GM23338 (cell line): Measurements from ENCODE around the gene NRN1. TPM values are rescaled to one million over a fixed set of nuclear protein-coding genes. Genes with fewer than 3 reads are reported as not detected.

ENCODE experiments used
- ATAC-seq: fragments of 200-7000 bp; cut with Tn5 transposase; 3 replicates; pipeline ENCODE4 v1.9.1; 2020
- DNase-seq: peaks from one replicate; pipeline ENCODE4 v3.0.0-alpha.2; 2015; ENCODE audit warnings: low spot score
- H2AFZ ChIP-seq: fragments of 200-600 bp; sonication (generic); 2 replicates; pipeline ENCODE4 v1.8.0; 2016; ENCODE audit warnings: antibody characterized with exemption, mild to moderate bottlenecking, moderate library complexity
- H3F3A ChIP-seq: fragments of 200-600 bp; sonication (generic); replicated peaks from 2 replicates; pipeline ENCODE4 v1.8.0; 2017; ENCODE audit warnings: antibody characterized with exemption, mixed run types, low read depth
- H3K27ac ChIP-seq: fragments of 200-600 bp; sonication (generic); 2 replicates; pipeline ENCODE4 v1.6.1; 2016; ENCODE audit warnings: low read depth
- H3K27me3 ChIP-seq: fragments of 200-600 bp; sonication (generic); 2 replicates; pipeline ENCODE4 v1.8.0; 2016; ENCODE audit warnings: mild to moderate bottlenecking, mixed run types, moderate library complexity; ENCODE audit not compliant: insufficient read depth
- H3K36me3 ChIP-seq: fragments of 200-600 bp; sonication (generic); 2 replicates; pipeline ENCODE4 v1.8.0; 2016; ENCODE audit warnings: mild to moderate bottlenecking; ENCODE audit not compliant: insufficient read depth
- H3K4me1 ChIP-seq: fragments of 200-600 bp; sonication (generic); 2 replicates; pipeline ENCODE4 v1.8.0; 2016; ENCODE audit warnings: mild to moderate bottlenecking, moderate library complexity; ENCODE audit not compliant: insufficient read depth
- H3K4me2 ChIP-seq: fragments of 200-600 bp; sonication (generic); 2 replicates; pipeline ENCODE4 v1.7.1; 2017; ENCODE audit warnings: mixed run types
- H3K4me3 ChIP-seq: fragments of 200-600 bp; sonication (generic); 2 replicates; pipeline ENCODE4 v1.6.1; 2016; ENCODE audit warnings: mixed run types
- H3K79me2 ChIP-seq: fragments of 200-600 bp; sonication (generic); replicated peaks from 2 replicates; pipeline ENCODE4 v1.8.0; 2017; ENCODE audit warnings: mild to moderate bottlenecking; ENCODE audit not compliant: insufficient read depth
- H3K9me2 ChIP-seq: fragments of 200-600 bp; sonication (generic); 2 replicates; pipeline ENCODE4 v1.8.0; 2017; ENCODE audit not compliant: insufficient read depth
- H4K20me1 ChIP-seq: fragments of 200-600 bp; sonication (generic); replicated peaks from 2 replicates; pipeline ENCODE4 v1.8.0; 2017; ENCODE audit warnings: mild to moderate bottlenecking; ENCODE audit not compliant: insufficient read depth
- H3K27ac Mint-ChIP-seq: 2 replicates; pipeline ENCODE4 v1.8.0; 2020; ENCODE audit warnings: inconsistent platforms, mild to moderate bottlenecking, moderate library complexity, mixed read lengths
- H3K27me3 Mint-ChIP-seq: 3 replicates; pipeline ENCODE4 v1.8.0; 2022; ENCODE audit warnings: low read depth, mild to moderate bottlenecking, moderate library complexity, mixed read lengths, inconsistent platforms; ENCODE audit not compliant: insufficient read depth, poor library complexity
- H3K36me3 Mint-ChIP-seq: 3 replicates; pipeline ENCODE4 v1.8.0; 2021; ENCODE audit warnings: low read depth, mild to moderate bottlenecking, inconsistent platforms, moderate library complexity, mixed read lengths
- H3K4me1 Mint-ChIP-seq: 3 replicates; pipeline ENCODE4 v1.8.0; 2020; ENCODE audit warnings: mild to moderate bottlenecking, inconsistent platforms, mixed read lengths
- H3K4me3 Mint-ChIP-seq: 3 replicates; pipeline ENCODE4 v1.8.0; 2021; ENCODE audit warnings: moderate library complexity, mild to moderate bottlenecking, inconsistent platforms, mixed read lengths
- H3K9me3 Mint-ChIP-seq: 3 replicates; pipeline ENCODE4 v1.8.0; 2020; ENCODE audit warnings: moderate library complexity, mild to moderate bottlenecking, inconsistent platforms, mixed read lengths
- EZH2 ChIP-seq: fragments of 200-600 bp; sonication (generic); IDR thresholded peaks from one replicate; pipeline ENCODE4 v1.8.0; 2017; ENCODE audit warnings: antibody characterized with exemption, mild to moderate bottlenecking, low read depth; ENCODE audit not compliant: unreplicated experiment
- JUNB ChIP-seq: IDR thresholded peaks from one replicate; pipeline ENCODE4 v1.6.1; 2016; ENCODE audit warnings: antibody characterized with exemption; ENCODE audit not compliant: unreplicated experiment
- POLR2AphosphoS5 ChIP-seq: IDR thresholded peaks from 2 replicates; pipeline ENCODE4 v1.6.1; 2016; ENCODE audit warnings: antibody characterized with exemption, low read depth
- STAT1 ChIP-seq: IDR thresholded peaks from one replicate; pipeline ENCODE4 v1.6.1; 2016; ENCODE audit warnings: antibody characterized with exemption; ENCODE audit not compliant: unreplicated experiment
- ZNF331 ChIP-seq: fragments of 250-450 bp; sonication (Bioruptor Pico); IDR thresholded peaks from 2 replicates; pipeline ENCODE4 v1.5.0; 2020; ENCODE audit warnings: low read depth, mild to moderate bottlenecking, moderate library complexity
- ZNF462 ChIP-seq: fragments of 250-450 bp; sonication (Bioruptor Pico); IDR thresholded peaks from 2 replicates; pipeline ENCODE4 v1.5.0; 2020; ENCODE audit warnings: mild to moderate bottlenecking, moderate library complexity
- polyA plus RNA-seq: library from polyadenylated mRNA; unstranded; fragments of >200 nt; fragmentation: Nextera tagmentation; extraction: Ambion mirVana; gene quantifications from 2 replicates; pipeline ENCODE4 v1.2.1, GENCODE V29; 2016
- total RNA-seq: library from RNA; depleted of rRNA; stranded (reverse); fragments of >200 nt; shearing (Covaris generic); gene quantifications from 2 replicates; pipeline ENCODE4 v1.2.3, GENCODE V29; 2014
- TF ChIP-seq, protein P1 (sequence below), 2 experiments: fragments of 200-600 bp in 1 of 2; sonication (generic) in 1 of 2; conservative IDR thresholded peaks; 2 replicates each; pipeline versions ENCODE4 v1.5.1 to v1.6.1; 2016 to 2017; ENCODE audit warnings: antibody characterized with exemption in 2 of 2, low read depth in 2 of 2, mild to moderate bottlenecking in 2 of 2, moderate library complexity in 1 of 2

Gene NRN1
- total and polyA plus RNA-seq, 2 experiments from 2014 or later: 0.71 TPM; not detected in 1

- Mint-ChIP-seq H3K27ac (no peak overlapping the region), H3K4me3 (peak overlapping the region; percentile 52), H3K36me3 (no peaks in the 10 kb centered on the region), H3K9me3 (no peaks in the 10 kb centered on the region; the same call in 2 of the 3 replicates), H3K4me1 (peaks cover 38% of the 10 kb centered on the region), H3K27me3 (peaks cover 71% of the 10 kb centered on the region)
- H3K9me2 ChIP-seq: no peaks in the 10 kb centered on the region
- peak; percentile 41 for DNase-seq
- H3K4me3 ChIP-seq: peak overlapping the region; percentile 37
- H4K20me1 ChIP-seq: no peaks in the 10 kb centered on the region; the same call in 1 of the 2 replicates
- peaks cover 34% of the 10 kb centered on the region for H3K4me1 ChIP-seq
- H3K36me3 ChIP-seq: no peaks in the 10 kb centered on the region
- H3K27ac ChIP-seq: no peak overlapping the region
- peak overlapping the region; percentile 99 for H3K4me2 ChIP-seq
- TF ChIP-seq, protein P1, sequence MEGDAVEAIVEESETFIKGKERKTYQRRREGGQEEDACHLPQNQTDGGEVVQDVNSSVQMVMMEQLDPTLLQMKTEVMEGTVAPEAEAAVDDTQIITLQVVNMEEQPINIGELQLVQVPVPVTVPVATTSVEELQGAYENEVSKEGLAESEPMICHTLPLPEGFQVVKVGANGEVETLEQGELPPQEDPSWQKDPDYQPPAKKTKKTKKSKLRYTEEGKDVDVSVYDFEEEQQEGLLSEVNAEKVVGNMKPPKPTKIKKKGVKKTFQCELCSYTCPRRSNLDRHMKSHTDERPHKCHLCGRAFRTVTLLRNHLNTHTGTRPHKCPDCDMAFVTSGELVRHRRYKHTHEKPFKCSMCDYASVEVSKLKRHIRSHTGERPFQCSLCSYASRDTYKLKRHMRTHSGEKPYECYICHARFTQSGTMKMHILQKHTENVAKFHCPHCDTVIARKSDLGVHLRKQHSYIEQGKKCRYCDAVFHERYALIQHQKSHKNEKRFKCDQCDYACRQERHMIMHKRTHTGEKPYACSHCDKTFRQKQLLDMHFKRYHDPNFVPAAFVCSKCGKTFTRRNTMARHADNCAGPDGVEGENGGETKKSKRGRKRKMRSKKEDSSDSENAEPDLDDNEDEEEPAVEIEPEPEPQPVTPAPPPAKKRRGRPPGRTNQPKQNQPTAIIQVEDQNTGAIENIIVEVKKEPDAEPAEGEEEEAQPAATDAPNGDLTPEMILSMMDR (conservative IDR thresholded peaks at IDR 0.05; ENCODE audit: low read depth in 2 of 2): peak in 1 of 2 experiments; percentile 58; a peak in 2 of 4 replicates
- TF ChIP-seq JUNB: no peak
- H3F3A ChIP-seq: no peaks in the 10 kb centered on the region; the same call in none of the 2 replicates
- H2AFZ ChIP-seq: no peak overlapping the region
- no peaks in the 10 kb centered on the region for H3K79me2 ChIP-seq
- ATAC-seq: peak; percentile 16
- peaks cover 77% of the 10 kb centered on the region for H3K27me3 ChIP-seq
Observed at GRCh38 chr6:5992551-5993225, 14.0 kb downstream of the NRN1 start.

DNA sequence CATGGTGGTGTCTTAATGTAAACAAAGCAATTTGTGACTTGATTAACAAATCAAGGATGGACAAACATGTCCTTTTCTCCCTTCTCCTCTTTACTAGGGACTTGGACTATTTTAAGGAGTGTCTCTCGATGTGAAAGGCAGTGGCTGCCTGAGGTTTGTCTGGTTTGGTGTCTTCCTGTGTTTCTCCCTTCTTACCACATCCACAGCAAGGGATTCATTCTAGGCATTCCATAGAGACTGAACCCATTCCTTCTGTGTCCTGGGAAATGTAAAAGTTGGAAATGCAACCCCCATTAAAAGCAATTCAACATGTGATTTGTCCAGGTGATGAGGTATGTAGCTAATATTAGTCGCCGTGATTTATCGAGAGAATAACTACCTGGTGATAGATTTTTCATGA, 15.9 kb downstream of the NRN1 start:
- Mint-ChIP-seq H3K4me3 (no peak overlapping the region), H3K4me1 (peaks cover 28% of the 10 kb centered on the region), H3K9me3 (no peaks in the 10 kb centered on the region; the same call in 2 of the 3 replicates), H3K36me3 (no peaks in the 10 kb centered on the region), H3K27me3 (peaks cover 52% of the 10 kb centered on the region), H3K27ac (no peak overlapping the region)
- H3K27me3 ChIP-seq: peaks cover 58% of the 10 kb centered on the region
- no peaks in the 10 kb centered on the region for H3K9me2 ChIP-seq
- H3K79me2 ChIP-seq: no peaks in the 10 kb centered on the region
- H3K4me3 ChIP-seq: no peak overlapping the region
- DNase-seq (no peak), ATAC-seq (no peak)
- no peak overlapping the region for H2AFZ ChIP-seq
- H3F3A ChIP-seq: no peaks in the 10 kb centered on the region; the same call in none of the 2 replicates
- H3K4me1 ChIP-seq: peaks cover 33% of the 10 kb centered on the region
- H4K20me1 ChIP-seq: no peaks in the 10 kb centered on the region; the same call in 1 of the 2 replicates
- no peaks in the 10 kb centered on the region for H3K36me3 ChIP-seq
- H3K27ac ChIP-seq: no peak overlapping the region
- H3K4me2 ChIP-seq: no peak overlapping the region
- TF ChIP-seq JUNB: no peak
- no peak for TF ChIP-seq ZNF331 (CRISPR knock-in tag)
- TF ChIP-seq, protein P1 (conservative IDR thresholded peaks at IDR 0.05; ENCODE audit: low read depth in 2 of 2): no peak
- no peak for TF ChIP-seq POLR2AphosphoS5
- TF ChIP-seq ZNF462 (CRISPR knock-in tag): no peak
- no peak for TF ChIP-seq STAT1
- no peak for TF ChIP-seq EZH2
